Gastroesophageal sphincter (tissue), 3 donors: ENCODE measurements around the gene SLC4A4.

Source experiments
- CTCF ChIP-seq, 4 experiments: fragments of 200-600 bp in 2 of 4; fragments of 450-650 bp in 2 of 4; sonication (generic) in 1 of 4; IDR thresholded peaks; one replicate each; pipeline ENCODE4 v1.5.1; 2017 to 2019; ENCODE audit warnings: antibody characterized with exemption in 4 of 4, mild to moderate bottlenecking in 2 of 4, moderate library complexity in 2 of 4
- EP300 ChIP-seq: sonication (generic); formaldehyde crosslinking; IDR thresholded peaks from one replicate; pipeline ENCODE4 v1.6.1; 2017; ENCODE audit warnings: antibody characterized with exemption, mild to moderate bottlenecking
- POLR2AphosphoS5 ChIP-seq: sonication (generic); formaldehyde crosslinking; IDR thresholded peaks from one replicate; pipeline ENCODE4 v1.6.1; 2017; ENCODE audit warnings: antibody characterized with exemption

GRCh38 chr4:71429962-71430361 lies 91.1 kb downstream of the SLC4A4 start:
- TF ChIP-seq CTCF (IDR thresholded peaks at IDR 0.05): no peak
- no peak for TF ChIP-seq POLR2AphosphoS5
- no peak for TF ChIP-seq EP300
